HG03064 (cell line): ENCODE data around the gene GPR137.
A peak's percentile ranks its signal among the peaks of the same experiment; 100 is the strongest.

ENCODE experiments used
- ATAC-seq: cut with Tn5 transposase; IDR thresholded peaks from one replicate; pipeline ENCODE4 v1.9.1; 2021; ENCODE audit warnings: low read depth; ENCODE audit not compliant: unreplicated experiment

GPR137 gene

GRCh38 chr11:64284048-64284961 lies 1.3 kb upstream of the GPR137 start, which contains the start of gene BAD:
Gene BAD, minus strand, starts transcription at chr11:64284665. Its CDS starts 297 bp downstream, at chr11:64284368.
- peak; percentile 50 for ATAC-seq

- no peak for ATAC-seq
Observed at GRCh38 chr11:64285885-64286800, 495 bp downstream of the GPR137 start.

- ATAC-seq = no peak
Observed at GRCh38 chr11:64286801-64287159, 1.1 kb downstream of the GPR137 start.

GRCh38 chr11:64287676-64288352 lies 2.2 kb downstream of the GPR137 start:
- no peak for ATAC-seq

- ATAC-seq = no peak
Observed at GRCh38 chr11:64288353-64288750, 2.7 kb downstream of the GPR137 start.

GRCh38 chr11:64289002-64289564 lies 3.4 kb downstream of the GPR137 start:
- ATAC-seq = no peak

- no peak for ATAC-seq
Observed at GRCh38 chr11:64290352-64291261, 5.0 kb downstream of the GPR137 start.

GRCh38 chr11:64291262-64291751 lies 5.7 kb downstream of the GPR137 start, which contains the start of gene KCNK4:
Gene KCNK4, plus strand, starts transcription at chr11:64291302. Its CDS starts 1,717 bp downstream, at chr11:64293019.
- ATAC-seq = no peak

GRCh38 chr11:64291752-64292459 lies 6.3 kb downstream of the GPR137 start:
- no peak for ATAC-seq

GRCh38 chr11:64292460-64293254 lies 7.0 kb downstream of the GPR137 start:
- no peak for ATAC-seq

GRCh38 chr11:64294774-64295173 lies 9.1 kb downstream of the GPR137 start:
- no peak for ATAC-seq

- no peak for ATAC-seq
Observed at GRCh38 chr11:64295760-64296159, 10.1 kb downstream of the GPR137 start.

- ATAC-seq = no peak
Observed at GRCh38 chr11:64296236-64296635, 10.6 kb downstream of the GPR137 start.

GRCh38 chr11:64296830-64297698 lies 11.4 kb downstream of the GPR137 start:
- no peak for ATAC-seq

- ATAC-seq = no peak
Observed at GRCh38 chr11:64297699-64298358, 12.2 kb downstream of the GPR137 start.
